A673 (cell line): ENCODE measurements around the gene NUDT3. TPM values are rescaled to one million over a fixed set of nuclear protein-coding genes. Genes with fewer than 3 reads are reported as not detected.

Source experiments
- BruUV-seq: library from RNA; stranded (reverse); fragments of 400-500 nt; replicated peaks from 2 replicates; lab custom pipeline; 2021; lab: Mats Ljungman, UMichigan
- CTCF ChIA-PET: fragments of 300-600 bp; sonication (Branson Sonifier 250); formaldehyde crosslinking; loops from one replicate; lab custom pipeline; 2022; ENCODE audit warnings: antibody characterized with exemption; lab: Charles Lee
- POLR2A ChIA-PET: fragments of 300-600 bp; sonication (Branson Sonifier 250); formaldehyde crosslinking; loops from one replicate; lab custom pipeline; 2022; ENCODE audit warnings: antibody characterized with exemption; ENCODE audit not compliant: low non-redundant PET; lab: Charles Lee
- DNase-seq: peaks from one replicate; pipeline ENCODE4 v3.0.0-alpha.2; 2015; ENCODE audit warnings: low spot score
- H3K27ac ChIP-seq: fragments of 200-600 bp; sonication (generic); 2 replicates; pipeline ENCODE4 v1.5.1; 2016; ENCODE audit warnings: mixed run types, low read depth, mild to moderate bottlenecking, mixed read lengths, antibody characterized with exemption, low read length; ENCODE audit not compliant: poor library complexity, severe bottlenecking
- H3K27me3 ChIP-seq: fragments of 200-600 bp; sonication (generic); replicated peaks from 2 replicates; pipeline ENCODE4 v1.6.1; 2017; ENCODE audit warnings: mixed run types, low read depth, mild to moderate bottlenecking, mixed read lengths, antibody characterized with exemption, low read length; ENCODE audit not compliant: insufficient read depth, poor library complexity
- H3K36me3 ChIP-seq: fragments of 200-600 bp; sonication (generic); 2 replicates; pipeline ENCODE4 v1.6.1; 2016; ENCODE audit warnings: mixed run types, mild to moderate bottlenecking, mixed read lengths, antibody characterized with exemption, low read length; ENCODE audit not compliant: insufficient read depth, poor library complexity, severe bottlenecking
- H3K4me1 ChIP-seq: fragments of 200-600 bp; sonication (generic); 2 replicates; pipeline ENCODE4 v1.6.1; 2017; ENCODE audit warnings: mixed run types, mild to moderate bottlenecking, mixed read lengths, antibody characterized with exemption, low read length; ENCODE audit not compliant: insufficient read depth, poor library complexity, severe bottlenecking
- H3K4me3 ChIP-seq: fragments of 200-600 bp; sonication (generic); 2 replicates; pipeline ENCODE4 v1.5.1; 2016; ENCODE audit warnings: low read depth, mixed run types, mild to moderate bottlenecking, mixed read lengths, low read length; ENCODE audit not compliant: poor library complexity, severe bottlenecking
- H3K9me3 ChIP-seq: fragments of 200-600 bp; sonication (generic); 2 replicates; pipeline ENCODE4 v1.6.1; 2016; ENCODE audit warnings: mixed run types, low read depth, mild to moderate bottlenecking, mixed read lengths, antibody characterized with exemption, low read length; ENCODE audit not compliant: poor library complexity, severe bottlenecking
- CTCF ChIP-seq: fragments of 300-800, 200-600 bp; sonication (generic); conservative IDR thresholded peaks from 2 replicates; pipeline ENCODE4 v1.5.1; 2017; ENCODE audit warnings: low read depth, mild to moderate bottlenecking, antibody characterized with exemption, low read length, moderate library complexity, mixed read lengths
- EZH2 ChIP-seq: fragments of 200-600 bp; sonication (generic); IDR thresholded peaks from 2 replicates; pipeline ENCODE4 v1.6.1; 2017; ENCODE audit warnings: borderline replicate concordance, low read depth, mild to moderate bottlenecking, mixed read lengths, antibody characterized with exemption, low read length; ENCODE audit not compliant: poor library complexity, severe bottlenecking
- intact Hi-C: fragments of 100-400 bp; cut with micrococcal nuclease; formaldehyde crosslinking; loops from one replicate; pipeline ENCODE4 v1.10.0; 2022; ENCODE audit not compliant: unreplicated experiment
- total RNA-seq: library from RNA; stranded (reverse); gene quantifications from 2 replicates; pipeline ENCODE4 v1.2.3, GENCODE V29; 2021

The NUDT3 gene
- total RNA-seq, 1 experiment from 2014 or later, result 34.1 TPM

- ChIA-PET POLR2A (interaction anchor here (0.7 kb wide), 1 partner anchor 25 kb away, joined by 11 read pairs; no protein-coding TSS in a partner anchor), CTCF (no interaction called here)
- no TSS peak for BruUV-seq
- intact Hi-C loops, result no loop called here
- TF ChIP-seq EZH2, result no peak
- TF ChIP-seq CTCF, result no peak
- H3K4me1 ChIP-seq, result no peaks in the 10 kb centered on the region
- no peak overlapping the region for H3K27ac ChIP-seq
- no peak overlapping the region for H3K4me3 ChIP-seq
- H3K36me3 ChIP-seq, result no peaks in the 10 kb centered on the region
- no peaks in the 10 kb centered on the region for H3K9me3 ChIP-seq
- no peak for DNase-seq
- no peaks in the 10 kb centered on the region for H3K27me3 ChIP-seq
These were observed 116.3 kb downstream of the NUDT3 start for GRCh38 chr6:34276191-34276590.

GRCh38 chr6:34275128-34275804 is 117.2 kb downstream of the NUDT3 start:
- TF ChIP-seq CTCF (no peak), EZH2 (no peak)
- ChIA-PET POLR2A (interaction anchor here (0.7 kb wide), 1 partner anchor 26 kb away, joined by 11 read pairs; no protein-coding TSS in a partner anchor), CTCF (no interaction called here)
- DNase-seq, result no peak
- no peaks in the 10 kb centered on the region for H3K27me3 ChIP-seq
- H3K36me3 ChIP-seq, result no peaks in the 10 kb centered on the region
- no peaks in the 10 kb centered on the region for H3K9me3 ChIP-seq
- H3K4me1 ChIP-seq, result no peaks in the 10 kb centered on the region
- H3K27ac ChIP-seq, result no peak overlapping the region
- no TSS peak for BruUV-seq
- intact Hi-C loops, result no loop called here
- H3K4me3 ChIP-seq, result no peak overlapping the region

GRCh38 chr6:34274129-34274528 is 118.3 kb downstream of the NUDT3 start:
- no peak for TF ChIP-seq CTCF
- TF ChIP-seq EZH2, result no peak
- intact Hi-C loops, result no loop called here
- Histone ChIP-seq H3K4me3 (no peak overlapping the region), H3K27ac (no peak overlapping the region), H3K4me1 (no peaks in the 10 kb centered on the region), H3K9me3 (no peaks in the 10 kb centered on the region), H3K36me3 (no peaks in the 10 kb centered on the region), H3K27me3 (no peaks in the 10 kb centered on the region)
- ChIA-PET POLR2A (no interaction called here), CTCF (interaction anchor here (0.7 kb wide), 1 partner anchor 530 kb away, joined by 7 read pairs; no protein-coding TSS in a partner anchor)
- no TSS peak for BruUV-seq
- no peak for DNase-seq
